CD4-positive, alpha-beta T cell treated with Interleukin-2 at 100 ng/mL for 4 hours (primary cell): Measurements from ENCODE around the gene GDI1.

Experiments used
- DNase-seq: peaks from one replicate; pipeline ENCODE4 v3.0.0-alpha.2; 2020; ENCODE audit warnings: low spot score

GDI1 gene

DNA sequence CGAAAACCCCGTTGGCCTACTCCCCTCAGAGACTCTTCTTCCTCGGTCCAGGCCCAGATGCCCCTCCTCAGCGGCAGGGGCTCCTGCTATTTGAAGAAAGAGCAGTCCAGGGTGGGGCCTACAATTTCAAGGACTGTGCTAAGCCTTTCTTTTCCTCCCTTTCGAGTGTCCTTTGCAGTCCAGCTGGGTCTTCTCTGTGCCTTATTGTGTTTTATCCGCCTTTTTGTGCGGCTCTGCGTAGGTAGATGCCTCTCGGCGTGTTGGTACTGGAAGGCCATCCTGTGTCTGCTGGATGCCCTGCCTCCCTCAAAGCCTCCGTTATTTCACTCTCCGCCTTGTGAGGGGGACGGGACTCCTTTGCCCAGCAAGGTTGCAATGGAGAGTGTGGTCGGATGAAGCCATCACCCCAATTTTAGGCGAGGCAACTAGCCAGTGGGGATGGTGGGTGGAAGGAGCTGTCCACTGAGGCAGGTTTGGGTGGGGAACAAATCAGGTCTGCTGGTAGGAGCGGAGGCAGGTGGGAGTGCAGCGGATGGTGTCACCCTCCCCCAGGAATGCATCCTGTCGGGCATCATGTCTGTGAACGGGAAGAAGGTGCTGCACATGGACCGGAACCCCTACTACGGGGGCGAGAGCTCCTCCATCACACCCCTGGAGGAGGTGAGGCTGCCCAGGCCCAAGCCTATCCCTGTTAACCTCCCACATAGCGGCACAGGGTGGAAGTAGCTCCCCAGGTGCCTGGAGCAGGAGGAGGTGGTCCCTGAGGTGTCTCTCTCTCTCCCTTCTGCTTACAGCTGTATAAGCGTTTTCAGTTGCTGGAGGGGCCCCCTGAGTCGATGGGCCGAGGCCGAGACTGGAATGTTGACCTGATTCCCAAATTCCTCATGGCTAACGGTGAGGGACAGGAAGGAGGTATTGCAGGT lies 1.3 kb downstream of the GDI1 start:
- DNase-seq, result no peak

DNA sequence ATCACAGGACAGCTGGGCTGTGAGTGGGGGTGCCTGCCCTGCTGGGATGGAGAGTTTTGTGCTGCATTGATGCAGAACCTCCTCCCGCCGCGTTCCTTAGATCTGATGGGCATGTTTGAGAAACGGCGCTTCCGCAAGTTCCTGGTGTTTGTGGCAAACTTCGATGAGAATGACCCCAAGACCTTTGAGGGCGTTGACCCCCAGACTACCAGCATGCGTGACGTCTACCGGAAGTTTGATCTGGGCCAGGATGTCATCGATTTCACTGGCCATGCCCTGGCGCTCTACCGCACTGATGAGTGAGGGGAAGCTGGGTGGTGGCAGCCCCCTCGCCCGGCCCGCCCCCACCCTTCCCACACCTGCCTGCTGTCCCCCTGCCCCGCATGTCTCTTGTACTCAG lies 2.9 kb downstream of the GDI1 start:
- DNase-seq, result no peak

DNA sequence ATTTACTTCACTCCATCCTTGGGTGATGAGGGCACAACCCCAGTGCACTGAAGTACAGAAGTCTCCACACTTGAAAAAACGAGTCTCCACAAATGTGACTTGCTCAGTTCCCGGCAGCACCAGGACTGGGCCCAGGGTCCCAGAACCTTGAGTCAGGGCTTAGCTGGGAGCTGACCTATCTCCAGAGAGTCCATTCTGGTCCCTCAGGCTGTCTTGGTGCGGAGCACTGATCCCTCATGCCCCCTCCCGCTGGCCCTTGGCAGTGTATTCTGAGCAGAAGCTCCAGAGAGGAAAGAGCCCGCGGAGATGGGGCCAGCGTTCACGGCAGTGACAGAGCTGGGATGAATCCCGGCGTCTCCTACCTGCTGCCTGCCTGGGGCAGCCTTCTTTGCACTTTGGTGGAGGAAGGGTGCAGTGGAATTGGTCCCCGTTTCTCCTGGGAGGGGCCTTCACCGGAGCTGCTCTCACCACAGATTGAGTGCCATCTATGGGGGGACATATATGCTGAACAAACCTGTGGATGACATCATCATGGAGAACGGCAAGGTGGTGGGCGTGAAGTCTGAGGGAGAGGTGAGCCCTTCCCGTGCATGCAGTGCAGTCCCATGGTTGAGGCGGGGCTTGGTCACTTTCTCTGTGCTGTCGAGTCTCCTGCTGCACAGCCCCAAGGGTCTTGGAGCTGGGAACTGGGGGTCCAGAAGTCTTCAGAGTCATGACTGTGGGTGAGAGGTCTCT lies 3.8 kb downstream of the GDI1 start:
- DNase-seq, result no peak

DNA sequence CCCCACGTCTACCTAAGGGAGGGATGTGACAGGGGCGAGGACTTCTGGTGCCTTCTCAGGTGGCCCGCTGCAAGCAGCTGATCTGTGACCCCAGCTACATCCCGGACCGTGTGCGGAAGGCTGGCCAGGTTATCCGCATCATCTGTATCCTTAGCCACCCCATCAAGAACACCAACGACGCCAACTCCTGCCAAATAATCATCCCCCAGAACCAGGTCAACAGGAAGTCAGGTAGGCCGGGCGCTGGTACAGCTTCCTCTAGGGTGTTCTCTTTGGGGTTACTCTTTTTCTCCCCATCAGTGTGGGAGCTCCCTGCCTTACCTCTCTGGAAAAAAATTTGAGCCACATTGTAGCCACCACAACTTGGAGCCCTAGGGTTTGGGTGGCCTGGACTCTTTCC lies 4.6 kb downstream of the GDI1 start:
- DNase-seq, result peak; percentile 3

DNA sequence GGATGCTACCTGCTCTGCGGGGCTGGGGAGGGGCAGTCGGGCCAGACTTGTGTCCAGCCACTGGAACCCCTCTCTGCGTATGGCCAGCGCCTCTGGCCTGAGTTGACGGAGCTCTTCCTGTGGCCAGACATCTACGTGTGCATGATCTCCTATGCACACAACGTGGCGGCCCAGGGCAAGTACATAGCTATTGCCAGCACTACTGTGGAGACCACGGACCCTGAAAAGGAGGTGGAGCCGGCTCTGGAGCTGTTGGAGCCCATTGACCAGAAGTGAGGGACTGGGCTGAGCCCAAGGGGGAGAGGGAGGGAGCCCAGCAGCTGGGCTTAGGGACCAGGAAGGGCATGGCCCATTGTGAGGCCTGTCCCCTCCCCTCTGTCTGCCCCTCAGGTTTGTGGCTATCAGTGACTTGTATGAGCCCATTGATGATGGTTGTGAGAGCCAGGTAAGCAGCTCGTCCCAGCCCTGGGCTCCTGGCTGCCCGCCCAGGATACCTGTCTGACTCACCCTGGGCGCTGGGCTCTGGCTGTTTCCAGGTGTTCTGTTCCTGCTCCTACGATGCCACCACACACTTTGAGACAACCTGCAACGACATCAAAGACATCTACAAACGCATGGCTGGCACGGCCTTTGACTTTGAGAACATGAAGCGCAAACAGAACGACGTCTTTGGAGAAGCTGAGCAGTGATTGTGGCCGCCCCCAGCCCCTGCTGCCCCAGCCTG lies 5.2 kb downstream of the GDI1 start:
- DNase-seq, result no peak

DNA sequence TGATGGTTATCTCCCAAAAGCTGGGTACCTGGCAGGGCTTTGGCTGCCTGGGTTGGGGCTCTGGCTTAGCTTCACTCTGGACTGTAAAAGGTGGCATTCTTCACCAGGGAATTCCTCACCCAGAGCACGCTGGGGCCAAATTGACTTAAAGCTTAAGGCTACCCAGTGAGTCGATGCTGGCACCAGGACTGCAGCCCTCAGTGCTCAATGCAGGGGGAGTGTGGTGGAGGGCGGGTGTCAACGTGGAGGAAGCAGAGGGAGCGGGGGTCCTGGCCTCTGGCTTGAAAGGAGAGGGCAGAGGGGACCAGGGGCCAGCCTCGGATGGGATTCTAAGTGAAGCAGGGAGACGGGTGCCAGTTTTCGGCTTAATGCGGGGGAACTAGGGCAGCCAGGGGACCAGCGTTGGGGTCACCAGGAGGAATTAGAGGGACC lies 6.5 kb downstream of the GDI1 start:
- DNase-seq, result no peak

DNA sequence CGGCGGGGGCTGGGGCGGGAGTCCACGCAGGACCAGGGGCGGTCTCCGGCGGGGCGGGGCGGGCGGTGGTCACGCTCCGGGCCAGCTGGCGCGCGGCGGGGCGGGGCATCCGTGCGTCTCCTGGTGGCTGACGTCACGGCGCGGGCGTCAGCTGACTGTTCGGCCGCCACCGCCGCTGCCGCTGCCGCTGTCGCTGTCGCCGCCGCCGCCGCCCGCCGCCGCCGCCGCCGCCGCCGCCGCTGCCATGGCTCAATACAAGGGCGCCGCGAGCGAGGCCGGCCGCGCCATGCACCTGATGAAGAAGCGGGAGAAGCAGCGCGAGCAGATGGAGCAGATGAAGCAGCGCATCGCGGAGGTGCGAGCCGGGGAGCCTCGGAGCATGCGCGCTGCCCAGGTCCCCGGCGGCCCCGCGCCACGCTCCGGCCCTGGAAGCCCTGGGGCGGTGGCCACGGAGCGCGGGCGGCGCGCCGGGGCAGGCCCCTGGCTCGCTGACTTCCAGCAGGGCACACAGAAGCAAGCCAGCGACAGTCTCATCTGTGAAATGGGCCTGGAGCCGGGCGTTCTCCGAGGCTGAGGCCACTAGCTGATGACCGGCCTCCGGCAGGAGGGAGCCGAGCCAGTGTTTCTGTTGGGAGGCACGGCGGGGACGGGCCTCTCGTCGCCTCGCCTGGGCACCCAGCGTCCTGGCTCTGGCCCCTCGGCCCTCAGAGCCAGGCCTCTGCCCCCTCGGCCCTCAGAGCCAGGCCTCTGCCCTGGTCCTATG lies 7.2 kb downstream of the GDI1 start, which contains the start of gene FAM50A:
Gene FAM50A (plus strand): TSS at position 150 of the 763 bp plus-strand sequence. CDS start 95 bp downstream, at position 245.
- DNase-seq, result peak; percentile 61

DNA sequence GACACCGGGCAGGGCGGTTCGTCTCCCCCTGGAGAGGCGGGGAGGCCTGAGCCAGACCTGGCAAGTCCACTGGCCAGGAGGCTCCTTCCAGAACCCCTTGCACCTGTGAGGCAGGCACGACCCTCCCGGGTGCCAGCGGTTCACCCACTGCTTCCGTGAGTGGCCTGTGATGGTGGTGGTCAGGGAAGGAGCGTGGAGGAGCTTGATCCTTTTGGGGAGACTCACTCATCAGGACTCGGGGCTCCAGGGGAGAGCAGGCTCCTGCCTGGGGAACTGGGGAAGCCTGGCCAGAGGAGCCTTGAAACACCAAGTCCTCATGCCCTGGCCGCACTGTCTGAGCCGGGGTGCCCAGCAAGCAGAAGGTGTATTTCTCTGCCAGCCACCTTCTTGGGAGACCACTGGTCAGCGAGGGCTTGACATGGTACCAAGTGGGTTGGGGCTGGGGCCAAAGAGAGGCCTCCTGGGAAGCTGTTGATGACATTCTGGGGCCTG lies 7.8 kb downstream of the GDI1 start:
- DNase-seq, result no peak

DNA sequence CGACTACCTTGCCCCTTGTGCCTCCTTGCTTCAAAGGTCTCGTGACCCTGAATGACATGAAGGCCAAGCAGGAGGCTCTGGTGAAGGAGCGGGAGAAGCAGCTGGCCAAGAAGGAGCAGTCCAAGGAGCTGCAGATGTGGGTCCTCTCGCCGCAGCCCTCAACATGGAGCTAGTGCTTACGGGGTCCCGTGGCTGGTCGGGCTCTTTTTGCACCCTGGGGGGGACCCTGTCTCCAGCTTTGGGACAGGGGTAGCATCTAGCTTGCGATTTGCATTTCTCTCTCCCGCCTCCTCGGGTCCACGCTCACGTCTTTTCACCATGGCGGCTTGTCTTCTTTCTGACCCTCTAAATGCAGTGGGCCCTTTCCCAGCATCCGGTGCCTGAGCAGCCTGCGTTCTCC lies 8.8 kb downstream of the GDI1 start:
- DNase-seq, result no peak

DNA sequence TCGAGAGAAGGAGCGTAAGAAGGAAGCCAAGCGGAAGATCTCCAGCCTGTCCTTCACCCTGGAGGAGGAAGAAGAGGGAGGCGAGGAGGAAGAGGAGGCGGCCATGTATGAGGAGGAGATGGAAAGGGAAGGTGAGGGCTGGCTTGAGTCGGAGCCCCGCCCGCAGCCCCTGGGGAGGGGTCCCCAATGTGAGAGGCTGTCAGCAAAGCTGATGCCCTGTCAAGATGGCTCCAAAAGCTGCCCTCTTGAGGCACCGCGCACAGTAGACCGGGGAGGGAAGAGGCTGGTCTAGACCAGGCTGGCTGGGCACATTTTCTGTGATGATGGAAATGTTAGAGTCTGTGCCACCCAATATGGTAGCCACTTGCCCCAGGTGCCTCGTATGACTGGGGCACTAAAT lies 9.5 kb downstream of the GDI1 start:
- no peak for DNase-seq

DNA sequence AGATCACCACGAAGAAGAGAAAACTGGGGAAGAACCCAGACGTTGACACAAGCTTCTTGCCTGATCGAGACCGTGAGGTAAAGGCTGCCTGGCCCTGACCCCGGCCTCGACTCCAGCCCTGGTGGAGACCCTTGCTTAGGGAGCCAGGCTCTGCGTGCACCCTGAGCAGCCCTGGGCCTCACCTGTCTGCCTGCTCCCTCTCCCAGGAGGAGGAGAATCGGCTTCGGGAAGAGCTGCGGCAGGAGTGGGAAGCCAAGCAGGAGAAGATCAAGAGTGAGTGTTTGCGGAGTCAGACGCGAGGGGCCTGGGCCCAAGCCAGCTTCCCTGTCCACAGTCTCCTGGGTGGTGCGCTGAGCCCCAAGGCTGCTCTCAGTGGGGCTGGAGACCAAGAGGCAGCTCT lies 11.5 kb downstream of the GDI1 start:
- no peak for DNase-seq

DNA sequence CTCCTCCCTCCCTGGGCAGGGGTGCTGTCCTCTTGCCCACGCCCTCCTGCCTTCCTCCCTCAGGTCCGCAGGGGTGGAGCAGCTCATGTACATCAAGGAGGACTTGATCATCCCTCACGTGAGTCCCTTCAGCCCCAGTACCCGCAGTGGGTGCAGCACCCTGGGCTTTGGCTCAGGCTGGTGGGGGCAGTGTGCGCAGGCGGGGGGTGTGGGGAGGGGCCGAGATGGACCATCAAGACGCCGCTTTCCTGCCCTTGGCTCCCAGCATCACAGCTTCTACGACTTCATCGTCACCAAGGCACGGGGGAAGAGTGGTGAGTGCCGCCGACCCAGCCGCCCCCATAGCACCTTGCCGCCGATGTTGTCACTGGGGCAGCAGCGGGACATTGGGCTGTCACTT lies 12.7 kb downstream of the GDI1 start:
- no peak for DNase-seq

DNA sequence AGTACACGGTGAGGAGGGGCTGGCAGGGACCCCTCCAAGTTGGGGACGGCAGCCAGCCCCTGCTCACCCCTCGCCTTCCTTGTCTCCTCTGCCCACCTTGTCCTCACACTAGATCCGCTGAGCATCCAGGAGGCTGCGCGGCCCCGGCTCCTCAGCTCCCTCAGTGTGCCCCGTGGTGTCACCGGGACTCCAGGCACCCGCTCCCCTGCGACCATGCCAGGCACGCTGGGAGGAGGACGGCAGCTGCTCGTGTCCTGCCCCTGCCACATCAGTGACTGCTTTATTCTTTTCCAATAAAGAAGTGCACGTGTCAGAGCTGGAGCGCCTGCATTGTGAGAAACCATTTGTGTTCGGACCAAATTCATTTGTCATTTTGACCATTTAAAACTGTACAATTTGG lies 13.4 kb downstream of the GDI1 start:
- no peak for DNase-seq

DNA sequence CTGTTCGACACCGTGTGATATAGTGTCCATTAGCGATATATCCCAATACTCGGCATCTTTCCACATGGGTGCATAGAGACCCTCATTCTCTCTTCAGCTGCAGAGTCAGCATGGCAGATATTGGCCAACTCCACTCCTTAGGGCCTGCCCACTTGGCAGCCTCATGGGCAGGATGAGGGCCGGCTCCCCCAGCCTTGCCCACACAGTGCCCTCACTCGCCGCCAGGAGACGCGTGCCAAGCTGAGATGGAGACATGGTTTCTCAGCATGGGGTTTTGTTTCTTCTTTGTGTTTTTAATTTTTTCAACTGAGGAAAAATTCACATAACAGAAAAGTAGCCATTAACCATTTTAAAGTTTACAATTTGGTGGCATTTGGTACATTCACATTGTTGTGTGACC lies 15.9 kb downstream of the GDI1 start:
- DNase-seq, result no peak

DNA sequence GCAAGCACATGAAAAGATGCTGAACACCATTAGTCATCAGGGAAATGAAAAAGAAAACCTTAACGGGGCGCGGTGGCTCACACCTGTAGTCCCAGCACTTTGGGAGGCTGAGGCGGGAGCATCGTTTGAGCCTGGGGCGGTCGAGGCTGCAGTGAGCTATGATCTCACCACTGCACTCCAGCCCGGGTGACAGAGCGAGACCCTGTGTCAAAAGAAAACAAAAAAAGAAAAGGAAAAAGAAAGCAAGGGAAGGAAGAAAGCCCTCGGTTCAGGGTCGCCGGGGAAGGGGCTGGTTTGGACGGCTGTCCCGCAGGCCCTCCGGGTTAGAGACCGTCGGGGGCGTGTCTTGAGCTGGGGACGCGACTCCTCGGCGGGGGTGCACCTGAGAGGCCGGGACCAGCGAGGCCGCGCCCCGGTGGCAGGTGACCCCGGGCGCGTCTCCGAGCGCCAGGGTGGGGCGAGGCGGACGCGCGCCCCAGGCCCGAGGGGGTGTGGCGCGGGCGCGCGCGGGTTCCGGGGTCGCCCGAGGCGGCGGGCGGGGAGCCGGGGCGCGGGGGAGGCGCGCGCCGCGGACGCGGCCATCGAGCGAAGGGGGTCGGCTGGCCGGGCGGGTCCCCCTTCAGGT lies 20.6 kb downstream of the GDI1 start:
- DNase-seq, result peak; percentile 63

DNA sequence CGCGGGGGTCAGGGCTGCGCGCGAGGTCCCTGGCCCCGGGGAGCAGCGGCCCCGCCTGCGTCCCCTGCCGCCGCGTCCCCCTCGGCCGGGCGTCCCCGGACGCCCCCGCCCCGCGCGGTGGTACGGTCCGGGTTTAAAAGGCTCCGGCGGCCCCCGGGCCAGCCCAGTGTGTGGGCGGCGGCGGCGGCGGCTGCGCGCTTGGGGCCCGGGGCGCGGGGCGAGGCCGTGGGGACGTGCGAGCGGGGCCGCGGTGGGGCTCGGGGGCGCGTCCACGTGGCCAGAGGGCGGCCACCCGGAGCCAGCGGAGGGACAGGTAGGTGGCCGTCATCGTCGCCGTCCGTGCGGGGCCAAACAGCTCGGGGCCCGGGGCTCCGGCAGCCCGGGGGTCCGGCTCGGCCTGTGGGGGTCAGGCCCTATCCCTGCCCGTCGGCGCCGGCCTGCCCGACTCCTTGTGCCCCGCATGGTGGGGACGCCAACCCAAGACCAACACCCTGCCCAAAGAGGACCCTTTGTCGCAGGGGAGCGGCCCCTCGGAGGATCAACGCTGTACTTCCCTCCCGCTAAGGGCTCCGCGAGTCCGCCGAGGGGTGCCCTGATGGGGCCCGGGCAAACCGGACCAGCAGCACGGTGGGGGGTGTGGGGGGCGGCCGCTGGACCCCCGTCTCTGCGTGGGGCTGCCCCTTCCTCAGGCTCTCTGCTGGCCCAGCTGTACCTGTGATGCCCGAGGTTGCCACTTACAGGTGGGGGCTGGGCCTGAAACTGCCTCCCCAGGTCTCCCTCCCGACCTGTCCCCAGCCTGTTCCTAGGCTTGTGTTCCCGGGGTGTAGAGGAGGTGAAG lies 21.4 kb downstream of the GDI1 start, which contains the start of gene PLXNA3:
Gene PLXNA3 (plus strand): TSS at position 166 of the 838 bp plus-strand sequence. CDS start 1,903 bp downstream, outside the sequence.
- DNase-seq, result peak; percentile 67

DNA sequence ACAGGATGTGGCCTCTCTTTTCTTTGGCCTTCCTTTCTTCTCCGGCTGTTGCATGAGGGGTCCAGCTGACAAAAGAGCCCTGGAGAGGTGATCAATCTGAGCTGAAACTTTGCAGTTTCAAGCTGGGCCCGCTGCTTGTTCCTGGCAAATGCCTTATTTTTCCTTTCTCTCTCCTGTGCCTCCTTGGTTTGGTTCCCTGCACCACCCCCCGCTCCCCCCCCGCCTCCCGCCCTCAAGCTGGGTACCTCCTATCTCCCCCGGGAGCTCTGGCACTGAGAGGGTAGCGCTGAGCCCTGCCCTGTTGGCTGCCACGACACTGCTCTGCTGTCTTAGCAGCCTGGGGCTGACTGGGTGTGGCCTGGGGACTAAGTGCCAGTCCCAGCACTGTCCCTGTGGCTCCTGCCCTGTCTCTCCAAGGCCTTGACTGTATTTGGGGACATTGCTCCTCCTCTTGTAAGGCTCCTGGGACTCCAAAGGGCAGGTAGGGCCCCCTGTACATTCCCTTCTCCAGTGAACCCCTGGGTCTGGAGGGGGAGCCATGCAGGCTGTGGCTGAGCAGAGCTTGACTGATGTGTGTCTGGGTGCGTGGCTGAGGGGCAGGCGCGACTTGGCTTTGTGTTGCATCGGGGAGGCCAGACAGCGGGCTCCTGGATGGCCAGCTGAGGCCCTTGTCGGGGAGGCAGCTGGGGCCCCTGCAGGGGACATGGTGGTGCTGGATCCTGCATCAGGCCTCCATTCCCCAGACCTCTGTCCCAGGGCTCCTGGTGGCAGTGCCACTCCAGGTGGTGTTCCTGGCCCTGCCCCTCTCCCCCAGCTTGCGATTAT lies 22.2 kb downstream of the GDI1 start:
- peak; percentile 19 for DNase-seq

DNA sequence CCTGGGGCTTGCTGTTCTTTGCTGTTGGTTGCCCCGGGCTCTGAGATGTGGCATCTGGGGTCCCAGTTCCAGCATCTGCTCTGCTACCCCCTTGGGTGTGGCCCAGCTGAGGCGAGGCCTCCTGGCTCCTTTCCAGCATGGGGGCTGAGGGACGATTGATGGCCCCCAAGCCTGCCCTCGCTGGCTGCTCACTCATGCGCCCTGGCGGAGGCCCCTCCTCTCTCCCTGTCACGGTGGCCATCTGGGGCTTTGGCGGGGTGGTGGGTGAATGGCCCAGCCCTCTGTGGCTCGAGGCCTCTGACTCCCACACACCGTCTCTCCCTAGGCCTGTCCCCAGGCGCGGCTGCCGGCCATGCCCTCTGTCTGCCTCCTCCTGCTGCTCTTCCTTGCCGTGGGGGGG lies 22.9 kb downstream of the GDI1 start:
- no peak for DNase-seq

DNA sequence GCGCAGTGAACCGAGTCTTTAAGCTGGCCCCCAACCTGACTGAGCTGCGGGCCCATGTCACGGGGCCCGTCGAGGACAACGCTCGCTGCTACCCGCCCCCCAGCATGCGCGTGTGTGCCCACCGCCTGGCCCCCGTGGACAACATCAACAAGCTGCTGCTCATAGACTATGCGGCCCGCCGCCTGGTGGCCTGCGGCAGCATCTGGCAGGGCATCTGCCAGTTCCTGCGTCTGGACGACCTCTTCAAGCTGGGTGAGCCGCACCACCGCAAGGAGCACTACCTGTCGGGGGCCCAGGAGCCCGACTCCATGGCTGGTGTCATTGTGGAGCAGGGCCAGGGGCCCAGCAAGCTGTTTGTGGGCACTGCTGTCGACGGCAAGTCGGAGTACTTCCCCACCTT lies 23.4 kb downstream of the GDI1 start:
- no peak for DNase-seq
